ENCODE results near the gene BIVM.
A peak's percentile ranks its signal among the peaks of the same experiment; 100 is the strongest.

Gene BIVM

GRCh38 chr13:102788683-102789082 lies 10.2 kb upstream of the BIVM start:
- DNase-seq (ENCODE audit: low spot score): no peak

GRCh38 chr13:102792396-102792795 lies 6.5 kb upstream of the BIVM start:
- DNase-seq (ENCODE audit: low spot score): no peak

- no peak for DNase-seq (ENCODE audit: low spot score)
Observed at GRCh38 chr13:102793611-102794355, 5.1 kb upstream of the BIVM start.

- DNase-seq (ENCODE audit: low spot score): no peak
Observed at GRCh38 chr13:102799426-102800144, 666 bp downstream of the BIVM start.

GRCh38 chr13:102800145-102801041 lies 1.5 kb downstream of the BIVM start:
- peak; percentile 72 for DNase-seq (ENCODE audit: low spot score)

GRCh38 chr13:102805680-102806079 lies 6.8 kb downstream of the BIVM start:
- DNase-seq (ENCODE audit: low spot score): no peak

GRCh38 chr13:102807699-102808098 lies 8.8 kb downstream of the BIVM start:
- DNase-seq (ENCODE audit: low spot score): no peak

- no peak for DNase-seq (ENCODE audit: low spot score)
Observed at GRCh38 chr13:102812611-102813287, 13.8 kb downstream of the BIVM start.

- DNase-seq (ENCODE audit: low spot score): no peak
Observed at GRCh38 chr13:102814025-102814607, 15.2 kb downstream of the BIVM start.

- no peak for DNase-seq (ENCODE audit: low spot score)
Observed at GRCh38 chr13:102814793-102815192, 15.9 kb downstream of the BIVM start.

GRCh38 chr13:102815788-102816187 lies 16.9 kb downstream of the BIVM start:
- no peak for DNase-seq (ENCODE audit: low spot score)

GRCh38 chr13:102816708-102817107 lies 17.8 kb downstream of the BIVM start:
- DNase-seq (ENCODE audit: low spot score): no peak

- no peak for DNase-seq (ENCODE audit: low spot score)
Observed at GRCh38 chr13:102817241-102817640, 18.3 kb downstream of the BIVM start.

GRCh38 chr13:102817907-102818306 lies 19.0 kb downstream of the BIVM start:
- DNase-seq (ENCODE audit: low spot score): no peak

- no peak for DNase-seq (ENCODE audit: low spot score)
Observed at GRCh38 chr13:102825400-102825799, 26.5 kb downstream of the BIVM start.

- DNase-seq (ENCODE audit: low spot score): no peak
Observed at GRCh38 chr13:102825921-102826706, 27.2 kb downstream of the BIVM start.

- no peak for DNase-seq (ENCODE audit: low spot score)
Observed at GRCh38 chr13:102830646-102831045, 31.7 kb downstream of the BIVM start.

GRCh38 chr13:102836471-102836870 lies 37.6 kb downstream of the BIVM start:
- DNase-seq (ENCODE audit: low spot score): no peak

- no peak for DNase-seq (ENCODE audit: low spot score)
Observed at GRCh38 chr13:102838273-102838672, 39.4 kb downstream of the BIVM start.

GRCh38 chr13:102838982-102839381 lies 40.1 kb downstream of the BIVM start:
- no peak for DNase-seq (ENCODE audit: low spot score)

- DNase-seq (ENCODE audit: low spot score): no peak
Observed at GRCh38 chr13:102839462-102839861, 40.5 kb downstream of the BIVM start.
